Astrocyte of the cerebellum (primary cell): ENCODE data around the gene PPFIA2.

ENCODE experiments used
- DNase-seq: peaks from one replicate; pipeline ENCODE4 v3.0.0-alpha.2; 2011; ENCODE audit warnings: low read depth
- H3K4me3 ChIP-seq: 2 replicates; pipeline ENCODE4 v1.5.1; 2011; ENCODE audit warnings: mild to moderate bottlenecking, low read depth, low read length, moderate library complexity
- in situ Hi-C: cut with HindIII; loops from 2 replicates; pipeline ENCODE4 v1.10.0; 2017; ENCODE audit warnings: low sequenced_read_pairs
- TF ChIP-seq, protein P1 (sequence below): IDR thresholded peaks from 2 replicates; pipeline ENCODE4 v1.5.1; 2012; ENCODE audit warnings: low read length, low read depth, moderate library complexity, mild to moderate bottlenecking; ENCODE audit errors: missing control alignments

Gene PPFIA2

DNA sequence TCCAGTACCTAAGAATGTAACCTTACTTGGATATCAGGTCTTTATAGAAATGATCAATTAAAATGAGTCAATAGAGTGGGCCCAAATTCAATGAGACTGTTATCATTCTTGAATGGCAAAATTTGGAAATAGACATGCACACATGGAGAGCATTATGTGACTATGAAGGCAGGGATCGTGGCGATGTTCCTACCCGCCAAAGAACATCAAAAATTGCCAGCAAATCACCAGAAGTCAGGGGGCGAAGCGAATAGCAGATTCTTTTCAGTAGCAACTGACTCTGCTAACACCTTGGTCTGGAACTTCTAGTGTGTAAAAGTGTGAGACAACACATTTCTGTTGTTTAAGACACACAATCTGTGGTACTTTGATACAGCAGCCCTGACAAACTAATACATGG, 488.8 kb downstream of the PPFIA2 start:
- in situ Hi-C loops, result no loop called here
- TF ChIP-seq, protein P1, sequence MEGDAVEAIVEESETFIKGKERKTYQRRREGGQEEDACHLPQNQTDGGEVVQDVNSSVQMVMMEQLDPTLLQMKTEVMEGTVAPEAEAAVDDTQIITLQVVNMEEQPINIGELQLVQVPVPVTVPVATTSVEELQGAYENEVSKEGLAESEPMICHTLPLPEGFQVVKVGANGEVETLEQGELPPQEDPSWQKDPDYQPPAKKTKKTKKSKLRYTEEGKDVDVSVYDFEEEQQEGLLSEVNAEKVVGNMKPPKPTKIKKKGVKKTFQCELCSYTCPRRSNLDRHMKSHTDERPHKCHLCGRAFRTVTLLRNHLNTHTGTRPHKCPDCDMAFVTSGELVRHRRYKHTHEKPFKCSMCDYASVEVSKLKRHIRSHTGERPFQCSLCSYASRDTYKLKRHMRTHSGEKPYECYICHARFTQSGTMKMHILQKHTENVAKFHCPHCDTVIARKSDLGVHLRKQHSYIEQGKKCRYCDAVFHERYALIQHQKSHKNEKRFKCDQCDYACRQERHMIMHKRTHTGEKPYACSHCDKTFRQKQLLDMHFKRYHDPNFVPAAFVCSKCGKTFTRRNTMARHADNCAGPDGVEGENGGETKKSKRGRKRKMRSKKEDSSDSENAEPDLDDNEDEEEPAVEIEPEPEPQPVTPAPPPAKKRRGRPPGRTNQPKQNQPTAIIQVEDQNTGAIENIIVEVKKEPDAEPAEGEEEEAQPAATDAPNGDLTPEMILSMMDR, result no peak
- no peak for DNase-seq
- no peak overlapping the region for H3K4me3 ChIP-seq

DNA sequence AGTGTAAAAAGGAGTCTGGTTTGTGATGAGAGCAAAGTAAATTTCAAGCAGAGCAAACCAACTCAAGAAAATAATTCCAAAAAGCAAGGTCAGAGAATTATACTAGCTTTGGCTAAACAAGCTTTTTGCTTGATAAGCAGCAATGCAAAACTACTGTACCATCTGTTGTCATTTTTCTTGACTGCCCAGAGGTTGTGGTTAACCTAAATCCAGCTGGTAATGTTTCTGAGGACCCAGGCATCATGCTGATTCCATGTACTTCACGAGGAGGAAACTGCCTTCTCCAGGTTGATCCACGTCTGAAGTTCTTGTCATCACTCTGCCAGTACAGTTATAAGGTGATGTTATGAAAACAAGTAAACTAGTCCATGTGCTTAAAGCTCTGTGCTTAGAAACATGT, 496.1 kb downstream of the PPFIA2 start:
- TF ChIP-seq, protein P1, result no peak
- no peak overlapping the region for H3K4me3 ChIP-seq
- in situ Hi-C loops, result no loop called here
- no peak for DNase-seq

DNA sequence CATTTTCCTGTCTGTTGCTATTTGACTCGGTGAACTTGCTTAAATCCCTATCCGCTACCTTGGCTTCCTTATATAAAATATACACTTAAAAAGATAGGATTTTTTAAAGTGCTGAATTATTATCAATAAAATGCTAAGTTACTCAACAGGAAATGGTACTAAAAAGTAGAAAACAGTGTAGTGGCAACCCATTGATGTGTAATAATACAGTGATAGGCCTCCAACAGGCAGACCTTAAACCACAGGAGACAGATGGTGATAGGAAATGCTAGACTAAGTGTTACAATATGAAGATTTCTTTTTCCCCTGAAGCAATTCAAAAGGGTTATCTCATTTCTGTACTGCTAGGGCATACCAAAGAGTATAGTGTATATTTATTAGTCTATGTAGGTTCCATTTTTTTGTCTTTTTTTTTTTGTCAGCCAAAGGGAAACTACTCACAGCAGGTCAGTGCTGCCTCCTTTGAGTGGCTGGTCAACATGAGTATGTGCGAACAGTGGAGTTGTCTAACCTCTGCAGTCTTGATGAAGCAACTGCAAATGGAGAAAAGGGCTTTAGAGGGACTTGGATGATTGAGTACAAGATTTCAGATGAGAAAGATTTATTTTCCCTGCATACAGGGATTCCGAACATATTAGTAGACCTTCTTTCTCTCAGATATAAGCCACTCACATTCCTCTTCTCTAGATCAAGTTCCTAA, 497.5 kb downstream of the PPFIA2 start:
- DNase-seq, result no peak
- in situ Hi-C loops, result no loop called here
- TF ChIP-seq, protein P1, result no peak

DNA sequence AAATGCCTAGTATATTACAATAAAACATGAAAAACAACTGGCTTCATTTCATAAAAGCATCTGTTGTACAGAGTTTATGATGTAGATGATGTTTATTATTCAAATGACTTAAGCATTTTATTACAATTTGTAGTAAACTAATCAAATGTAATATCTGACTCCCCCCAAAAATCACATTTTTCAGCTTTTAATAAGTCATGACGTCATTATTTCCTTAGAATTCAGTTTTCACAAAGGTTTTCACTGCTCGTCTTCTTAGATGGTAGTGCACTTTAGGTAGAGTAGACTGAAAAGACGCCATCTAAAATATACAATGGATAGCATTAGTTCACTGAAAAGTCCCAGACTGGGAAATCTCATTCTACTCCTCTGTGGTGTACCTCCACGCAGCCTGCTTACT, 499.8 kb downstream of the PPFIA2 start:
- in situ Hi-C loops, result no loop called here
- TF ChIP-seq, protein P1, result no peak
- H3K4me3 ChIP-seq, result no peak overlapping the region
- DNase-seq, result no peak

More for the DNA sequence above, 497.5 kb downstream of the PPFIA2 start:
- H3K4me3 ChIP-seq, result no peak overlapping the region

DNA sequence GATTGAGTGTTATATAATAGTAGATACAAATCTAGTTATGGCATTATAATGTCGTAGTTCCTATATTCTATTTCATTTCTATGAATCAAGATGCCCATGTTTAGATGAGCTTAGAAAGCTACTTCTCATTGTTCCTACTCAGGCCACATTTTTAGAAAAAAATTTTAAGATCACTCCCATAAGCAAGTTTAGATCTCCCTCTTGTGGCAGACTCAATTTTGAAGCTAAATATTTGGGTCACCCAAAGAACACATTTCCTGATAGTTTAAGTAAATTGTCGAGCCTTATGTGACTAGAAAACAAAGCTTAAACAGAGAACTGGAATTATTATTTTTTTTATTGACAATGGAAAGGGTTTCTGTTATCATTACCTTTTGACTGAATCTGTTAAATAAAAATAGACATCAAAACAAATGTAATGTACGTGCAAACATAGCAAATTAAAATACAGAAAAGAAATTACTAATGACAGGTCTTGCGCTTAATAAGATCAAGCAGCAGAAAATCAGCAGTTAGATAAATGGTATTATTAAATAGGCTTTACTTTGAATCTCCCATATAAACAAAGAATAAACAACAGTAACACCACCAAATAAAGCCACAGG, 501.1 kb downstream of the PPFIA2 start:
- DNase-seq, result peak; percentile 43
- TF ChIP-seq, protein P1, result peak; percentile 48
- no peak overlapping the region for H3K4me3 ChIP-seq
- in situ Hi-C loops, result no loop called here

DNA sequence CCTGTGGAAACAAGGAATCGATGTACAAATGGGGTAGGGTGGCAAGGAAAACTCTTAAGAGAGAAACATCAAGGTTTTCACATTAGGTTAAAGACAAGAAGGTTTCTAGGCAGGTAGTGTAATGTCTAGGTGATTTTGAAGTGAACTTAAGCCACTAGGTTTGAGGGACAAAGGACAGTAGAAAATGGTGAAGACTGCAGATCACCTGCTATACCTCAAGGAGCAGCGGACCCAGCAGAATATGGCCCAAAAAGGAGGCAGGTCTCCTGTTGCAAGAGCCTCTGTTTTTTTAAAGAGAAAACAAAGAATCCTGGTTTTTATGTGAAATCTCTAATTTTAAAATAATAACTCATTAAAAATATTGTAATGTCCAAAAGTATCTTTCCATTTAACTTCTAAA, 503.2 kb downstream of the PPFIA2 start:
- in situ Hi-C loops, result no loop called here
- DNase-seq, result no peak
- no peak overlapping the region for H3K4me3 ChIP-seq
- TF ChIP-seq, protein P1, result no peak
